GM21786 (cell line): ENCODE measurements around the gene MAPKAP1.

ENCODE experiments used
- ATAC-seq: cut with Tn5 transposase; IDR thresholded peaks from one replicate; pipeline ENCODE4 v1.9.1; 2021; ENCODE audit not compliant: unreplicated experiment

The MAPKAP1 gene

DNA sequence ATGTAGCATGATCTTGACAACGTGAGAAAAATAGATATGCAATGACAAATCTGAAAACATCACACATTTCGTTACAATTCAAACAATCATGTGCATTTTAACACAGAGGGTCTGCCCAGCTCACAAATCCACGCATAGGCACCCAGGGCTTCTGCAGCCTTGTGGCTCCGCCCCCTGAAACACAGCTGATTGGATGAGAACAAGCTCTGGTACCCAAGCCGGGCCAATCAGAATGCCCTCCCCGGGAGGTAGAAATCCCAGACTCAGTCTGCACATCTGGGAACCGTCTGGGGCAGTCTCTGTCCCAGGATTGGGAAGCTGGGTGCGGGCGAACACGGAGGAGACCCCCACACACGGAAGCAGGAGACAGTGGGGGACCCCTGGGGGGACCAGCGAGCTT is 307.8 kb downstream of the MAPKAP1 start:
- no peak for ATAC-seq

DNA sequence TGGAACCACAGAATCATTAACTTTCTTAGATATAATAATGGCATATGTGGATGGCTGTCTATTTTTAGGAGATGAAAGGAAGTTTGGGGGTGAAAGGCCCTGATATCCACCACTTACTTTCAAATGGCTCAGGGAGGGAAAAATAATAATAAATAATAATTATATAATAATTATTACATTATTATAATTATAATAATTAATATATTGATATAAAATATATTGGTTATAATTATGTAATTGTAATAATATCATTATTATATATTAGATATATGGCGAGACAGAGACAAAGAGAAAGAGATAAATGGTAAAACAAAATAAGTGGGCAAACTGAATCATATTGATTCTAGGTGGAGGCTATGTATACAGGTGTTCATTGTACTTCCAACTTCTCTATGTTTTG is 308.8 kb downstream of the MAPKAP1 start:
- no peak for ATAC-seq

DNA sequence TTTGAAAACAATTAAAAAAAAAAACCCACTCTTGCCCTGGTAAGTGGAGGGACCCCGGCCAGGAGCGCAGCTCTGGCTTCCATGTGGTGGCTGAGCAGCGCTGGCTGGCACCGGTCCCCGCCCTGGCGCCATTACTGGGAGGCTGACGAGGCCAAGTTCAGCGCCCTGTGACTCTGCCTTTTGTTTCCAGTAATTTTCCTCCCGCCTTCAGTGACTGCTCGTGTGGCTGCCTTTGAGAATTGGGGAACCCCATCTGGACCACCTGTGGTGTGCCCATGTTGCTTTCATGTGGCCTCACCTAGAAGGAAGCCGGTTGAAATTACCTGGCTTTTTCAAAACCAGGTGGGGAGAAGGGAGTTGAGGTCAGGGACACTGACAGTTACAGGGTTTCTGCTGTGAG is 309.3 kb downstream of the MAPKAP1 start:
- no peak for ATAC-seq

DNA sequence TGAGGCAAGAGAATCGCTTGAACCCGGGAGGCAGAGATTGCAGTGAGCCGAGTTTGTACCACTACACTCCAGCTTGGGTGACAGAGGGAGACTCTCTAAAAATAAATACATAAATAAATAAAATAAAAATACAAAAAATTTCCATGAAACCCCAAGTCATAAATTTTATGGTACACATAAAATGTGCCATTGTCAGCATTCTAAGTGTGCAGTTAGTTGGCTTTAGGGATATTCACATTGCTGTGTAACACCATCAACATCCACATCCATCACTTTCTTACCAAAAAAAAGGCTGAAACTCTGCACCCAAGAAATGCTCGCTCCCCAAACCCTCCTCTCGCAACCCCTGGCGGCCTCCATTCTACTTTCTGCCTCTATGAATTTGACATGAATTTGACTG is 310.2 kb downstream of the MAPKAP1 start:
- ATAC-seq: no peak

DNA sequence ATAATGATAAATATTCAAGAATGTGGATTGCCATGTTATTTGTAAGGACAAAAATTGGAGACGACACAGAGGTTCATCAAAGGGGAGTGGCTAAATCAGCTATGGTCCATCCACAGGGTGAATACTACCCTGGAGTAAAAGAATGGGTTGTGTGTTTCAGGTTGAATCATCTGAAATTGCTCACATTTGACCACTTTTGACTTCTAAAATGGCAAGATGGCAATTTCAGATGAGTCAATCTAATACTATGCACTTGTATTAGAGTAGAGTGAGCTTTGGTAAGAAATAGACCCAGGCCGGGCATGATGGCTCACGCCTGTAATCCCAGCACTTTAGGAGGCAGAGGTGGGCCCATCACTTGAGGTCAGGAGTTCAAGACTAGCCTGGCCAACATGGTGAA is 313.6 kb downstream of the MAPKAP1 start:
- ATAC-seq: no peak

DNA sequence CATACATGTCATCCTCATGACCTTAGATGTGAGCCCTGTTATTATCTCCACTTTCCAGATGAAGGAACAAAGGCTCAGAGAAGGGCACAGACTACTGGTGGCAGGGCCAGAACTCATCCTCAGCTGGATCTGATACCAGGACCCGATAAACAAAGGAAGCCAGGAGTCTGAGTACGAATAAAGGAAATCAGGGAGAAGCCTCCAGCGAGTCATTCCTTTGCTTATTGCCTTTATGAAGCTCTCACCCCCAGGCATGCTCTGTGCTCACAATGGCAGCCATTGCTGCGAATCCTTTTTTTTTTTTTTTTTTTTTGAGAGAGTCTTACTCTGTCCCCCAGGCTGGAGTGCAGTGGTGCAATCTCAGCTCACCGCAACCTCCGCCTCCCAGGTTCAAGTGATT is 315.3 kb downstream of the MAPKAP1 start:
- no peak for ATAC-seq

DNA sequence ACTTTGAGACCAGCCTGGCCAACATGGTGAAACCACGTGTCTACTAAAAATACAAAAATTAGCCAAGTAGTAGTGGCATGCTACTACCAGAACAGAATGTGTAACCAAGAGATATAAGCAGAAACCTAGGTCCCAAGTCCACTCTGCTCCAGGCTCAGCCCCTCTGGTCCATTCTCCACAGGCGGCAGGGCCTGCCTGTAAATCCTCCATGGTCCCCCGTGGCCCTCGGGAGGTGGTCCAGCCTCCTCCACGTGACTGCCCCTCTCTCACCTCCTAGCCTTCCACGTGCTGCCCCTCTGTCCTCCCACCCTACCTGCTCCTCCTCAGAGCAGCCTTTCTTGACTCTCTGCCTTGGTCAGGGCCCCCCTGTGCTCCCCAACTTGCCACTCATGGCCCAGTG is 318.0 kb downstream of the MAPKAP1 start:
- ATAC-seq: no peak

DNA sequence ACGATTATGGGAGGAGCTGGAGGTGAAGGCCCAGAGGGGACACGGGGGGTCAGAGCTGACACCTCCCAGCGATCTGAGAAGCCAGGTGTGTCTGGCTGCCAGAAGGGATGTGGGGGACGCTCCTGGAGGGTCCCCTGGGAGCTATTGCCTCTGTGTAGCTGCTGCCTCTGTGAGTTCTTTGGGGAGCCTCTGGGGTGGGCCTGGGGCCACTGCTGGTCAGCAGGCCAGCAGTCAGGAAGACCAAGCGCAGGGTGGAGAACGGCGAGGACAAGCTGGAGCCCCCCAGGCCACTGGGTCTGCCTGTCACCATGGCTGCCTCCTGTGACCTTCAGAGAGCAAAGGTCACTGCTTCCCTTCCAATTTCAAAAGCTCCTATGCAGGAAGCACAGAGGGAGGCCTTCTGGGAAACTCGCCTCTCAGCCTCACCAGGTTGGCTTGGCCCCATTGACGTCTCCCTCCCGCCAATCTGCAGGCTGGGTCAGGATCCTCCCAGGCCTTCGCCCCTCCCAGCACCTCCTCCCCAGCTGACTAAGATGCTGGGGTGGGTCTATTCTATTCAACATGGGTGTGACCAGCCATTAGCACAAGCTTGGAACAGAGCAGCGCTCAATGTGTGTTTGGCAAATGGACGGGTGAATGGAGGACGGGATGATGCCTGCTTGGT is 319.0 kb downstream of the MAPKAP1 start:
- no peak for ATAC-seq
